Thymus (tissue), 11 donors: ENCODE results near the gene IFNL2. TPM values are rescaled to one million over a fixed set of nuclear protein-coding genes. Genes with fewer than 3 reads are reported as not detected.
A peak's percentile ranks its signal among the peaks of the same experiment; 100 is the strongest.

ENCODE experiments used
- DNase-seq, 9 donors: peaks; one replicate each; pipeline ENCODE4 v3.0.0-alpha.2; 2013; ENCODE audit warnings: low spot score in 9 of 9, low read depth in 6 of 9, missing footprints in 1 of 9
- H3K27ac ChIP-seq, 2 donors: one replicate each; pipeline ENCODE4 v1.5.1; 2013; ENCODE audit warnings: control low read depth in 1 of 2, low read depth in 1 of 2, low read length in 1 of 2, mild to moderate bottlenecking in 1 of 2, moderate library complexity in 1 of 2
- H3K27me3 ChIP-seq, 2 donors: one replicate each; pipeline ENCODE4 v1.5.1; 2013; ENCODE audit warnings: low read length in 1 of 2; ENCODE audit not compliant: control insufficient read depth in 2 of 2, insufficient read depth in 1 of 2
- H3K36me3 ChIP-seq, 2 donors: one replicate each; pipeline ENCODE4 v1.5.1; 2013; ENCODE audit warnings: low read length in 1 of 2, mild to moderate bottlenecking in 1 of 2, moderate library complexity in 1 of 2; ENCODE audit not compliant: control insufficient read depth in 2 of 2, insufficient read depth in 2 of 2
- H3K4me1 ChIP-seq, 2 donors: one replicate each; pipeline ENCODE4 v1.5.1; 2013; ENCODE audit warnings: low read length in 2 of 2; ENCODE audit not compliant: control insufficient read depth in 2 of 2, insufficient read depth in 2 of 2
- H3K4me3 ChIP-seq, 2 donors: one replicate each; pipeline ENCODE4 v1.5.1; 2013; ENCODE audit warnings: low read length in 2 of 2, control low read depth in 1 of 2, mild to moderate bottlenecking in 1 of 2
- H3K9me3 ChIP-seq, 2 donors: one replicate each; pipeline ENCODE4 v1.5.1; 2013; ENCODE audit warnings: low read length in 1 of 2, mild to moderate bottlenecking in 1 of 2; ENCODE audit not compliant: control insufficient read depth in 2 of 2, insufficient read depth in 1 of 2
- WGBS: extraction: QIAGEN DNeasy Blood & Tissue Kit; methylation state at CpG from one replicate; pipeline ENCODE4 v1.1.7; 2013; 5-methylcytosine and 5-hydroxymethylcytosine counted together
- polyA plus RNA-seq: library from polyadenylated mRNA; stranded (reverse); fragments of 200-250 nt; gene quantifications from one replicate; pipeline ENCODE4 v1.2.3, GENCODE V29; 2013
- total RNA-seq: library from RNA; stranded (reverse); fragments of 120-200 nt; gene quantifications from one replicate; pipeline ENCODE4 v1.2.4, GENCODE V29; 2013
- donor health status: healthy.

The IFNL2 gene
- total and polyA plus RNA-seq, 2 donors = 0.07 to 0.14 TPM

GRCh38 chr19:39276740-39277139 lies 8.5 kb downstream of the IFNL2 start:
- H3K27ac ChIP-seq = no peak overlapping the region
- DNase-seq = no peak
- 97% methylated on average over 5 of the region's 5 CpGs for WGBS

GRCh38 chr19:39277598-39277997 lies 9.4 kb downstream of the IFNL2 start:
- H3K4me3 ChIP-seq = no peak overlapping the region
- no peak for DNase-seq
- H3K27ac ChIP-seq = no peak overlapping the region
- WGBS = 90% methylated on average over 7 of the region's 7 CpGs
- no peaks in the 10 kb centered on the region for H3K9me3 ChIP-seq
- no peaks in the 10 kb centered on the region for H3K4me1 ChIP-seq
- no peaks in the 10 kb centered on the region for H3K36me3 ChIP-seq
- H3K27me3 ChIP-seq = peaks cover 0 to 5% of the 10 kb centered on the region in 2 donors

More at GRCh38 chr19:39276740-39277139, 8.5 kb downstream of the IFNL2 start:
- no peak overlapping the region for H3K4me3 ChIP-seq
- no peaks in the 10 kb centered on the region for H3K36me3 ChIP-seq
- peaks cover 0 to 4% of the 10 kb centered on the region in 2 donors for H3K27me3 ChIP-seq
- H3K9me3 ChIP-seq = no peaks in the 10 kb centered on the region
- H3K4me1 ChIP-seq = no peaks in the 10 kb centered on the region

GRCh38 chr19:39282021-39282420 lies 13.8 kb downstream of the IFNL2 start:
- Histone ChIP-seq H3K4me3 (no peak overlapping the region), H3K36me3 (no peaks in the 10 kb centered on the region), H3K27ac (no peak overlapping the region), H3K27me3 (peaks cover 0 to 4% of the 10 kb centered on the region in 2 donors), H3K9me3 (no peaks in the 10 kb centered on the region), H3K4me1 (no peaks in the 10 kb centered on the region)
- DNase-seq = no peak
- 75% methylated on average over 1 of the region's 1 CpG for WGBS

- no peaks in the 10 kb centered on the region for H3K9me3 ChIP-seq
- H3K4me3 ChIP-seq = no peak overlapping the region
- H3K27ac ChIP-seq = no peak overlapping the region
- no peaks in the 10 kb centered on the region for H3K4me1 ChIP-seq
- WGBS = 98% methylated on average over 1 of the region's 1 CpG
- peaks cover 0 to 6% of the 10 kb centered on the region in 2 donors for H3K27me3 ChIP-seq
- no peak for DNase-seq
- no peaks in the 10 kb centered on the region for H3K36me3 ChIP-seq
Observed at GRCh38 chr19:39284032-39284431, 15.8 kb downstream of the IFNL2 start.

GRCh38 chr19:39293394-39293793 lies 25.2 kb downstream of the IFNL2 start:
- Histone ChIP-seq H3K36me3 (no peaks in the 10 kb centered on the region), H3K4me3 (no peak overlapping the region), H3K27ac (no peak overlapping the region), H3K27me3 (peaks cover 0 to 18% of the 10 kb centered on the region in 2 donors), H3K9me3 (no peaks in the 10 kb centered on the region), H3K4me1 (no peaks in the 10 kb centered on the region)
- DNase-seq = no peak
- WGBS = 91% methylated on average over 4 of the region's 4 CpGs

- Histone ChIP-seq H3K4me1 (no peaks in the 10 kb centered on the region), H3K27me3 (peaks cover 0 to 10% of the 10 kb centered on the region in 2 donors), H3K4me3 (no peak within 1 kb of the TSS), H3K27ac (no peak within 1 kb of the TSS), H3K9me3 (no peaks in the 10 kb centered on the region), H3K36me3 (no peaks in the 10 kb centered on the region)
- 94% methylated on average over 11 of the region's 11 CpGs for WGBS
- peak in 1 of 9 donors; percentile 7 for DNase-seq
Observed at GRCh38 chr19:39296055-39296645, 28.0 kb downstream of the IFNL2 start, which contains the start of gene IFNL1. TSS of gene IFNL1 (plus strand) at chr19:39296407. CDS start at chr19:39296422, 15 bp downstream.

- Histone ChIP-seq H3K27ac (no peak overlapping the region), H3K4me1 (no peaks in the 10 kb centered on the region), H3K4me3 (no peak overlapping the region), H3K9me3 (no peaks in the 10 kb centered on the region), H3K27me3 (peaks cover 0 to 7% of the 10 kb centered on the region in 2 donors), H3K36me3 (no peaks in the 10 kb centered on the region)
- no peak for DNase-seq
- WGBS = 90% methylated on average over 4 of the region's 4 CpGs
Observed at GRCh38 chr19:39296906-39297305, 28.7 kb downstream of the IFNL2 start.

GRCh38 chr19:39297931-39298634 lies 29.9 kb downstream of the IFNL2 start:
- Histone ChIP-seq H3K9me3 (no peaks in the 10 kb centered on the region), H3K27ac (no peak overlapping the region), H3K4me1 (no peaks in the 10 kb centered on the region), H3K4me3 (no peak overlapping the region), H3K27me3 (peaks cover 0 to 9% of the 10 kb centered on the region in 2 donors), H3K36me3 (no peaks in the 10 kb centered on the region)
- DNase-seq = no peak
- WGBS = 42% methylated on average over 17 of the region's 17 CpGs

GRCh38 chr19:39299404-39299803 lies 31.2 kb downstream of the IFNL2 start:
- H3K4me1 ChIP-seq = no peaks in the 10 kb centered on the region
- 60% methylated on average over 9 of the region's 9 CpGs for WGBS
- H3K27ac ChIP-seq = no peak overlapping the region
- no peaks in the 10 kb centered on the region for H3K36me3 ChIP-seq
- no peak for DNase-seq
- no peak overlapping the region for H3K4me3 ChIP-seq
- peaks cover 0 to 18% of the 10 kb centered on the region in 2 donors for H3K27me3 ChIP-seq
- H3K9me3 ChIP-seq = no peaks in the 10 kb centered on the region
